Progenitor cell of endocrine pancreas (in vitro differentiated cells): ENCODE results near the gene ODAD3. TPM values are rescaled to one million over a fixed set of nuclear protein-coding genes. Genes with fewer than 3 reads are reported as not detected.

Experiments used
- DNase-seq: peaks from one replicate; pipeline ENCODE4 v3.0.0; 2021; ENCODE audit warnings: low spot score; ENCODE audit not compliant: unreplicated experiment
- H3K27ac Mint-ChIP-seq: 2 replicates; pipeline ENCODE4 v1.8.0; 2021; ENCODE audit warnings: mild to moderate bottlenecking, moderate library complexity, mixed read lengths
- H3K27me3 Mint-ChIP-seq: 2 replicates; pipeline ENCODE4 v1.8.0; 2021; ENCODE audit warnings: mixed read lengths
- H3K36me3 Mint-ChIP-seq: 2 replicates; pipeline ENCODE4 v1.8.0; 2022; ENCODE audit warnings: mixed read lengths; ENCODE audit not compliant: insufficient read depth
- H3K4me1 Mint-ChIP-seq: 2 replicates; pipeline ENCODE4 v1.8.0; 2021; ENCODE audit warnings: low read depth, mixed read lengths
- H3K4me3 Mint-ChIP-seq: 2 replicates; pipeline ENCODE4 v1.8.0; 2021; ENCODE audit warnings: low read depth, mild to moderate bottlenecking, moderate library complexity, mixed read lengths
- H3K9me3 Mint-ChIP-seq: 2 replicates; pipeline ENCODE4 v1.8.0; 2021; ENCODE audit warnings: low read depth, mixed read lengths
- total RNA-seq: library from RNA; stranded (reverse); gene quantifications from 2 replicates; pipeline ENCODE4 v1.2.1, GENCODE V29; 2021
- TF ChIP-seq, protein P1 (sequence below): fragments of 200-600 bp; sonication (generic); IDR thresholded peaks from one replicate; pipeline ENCODE4 v1.5.0; 2021; ENCODE audit warnings: antibody characterized with exemption, mild to moderate bottlenecking; ENCODE audit not compliant: unreplicated experiment

Gene ODAD3
- total RNA-seq, 1 donor from 2014 or later = 2.2 TPM

DNA sequence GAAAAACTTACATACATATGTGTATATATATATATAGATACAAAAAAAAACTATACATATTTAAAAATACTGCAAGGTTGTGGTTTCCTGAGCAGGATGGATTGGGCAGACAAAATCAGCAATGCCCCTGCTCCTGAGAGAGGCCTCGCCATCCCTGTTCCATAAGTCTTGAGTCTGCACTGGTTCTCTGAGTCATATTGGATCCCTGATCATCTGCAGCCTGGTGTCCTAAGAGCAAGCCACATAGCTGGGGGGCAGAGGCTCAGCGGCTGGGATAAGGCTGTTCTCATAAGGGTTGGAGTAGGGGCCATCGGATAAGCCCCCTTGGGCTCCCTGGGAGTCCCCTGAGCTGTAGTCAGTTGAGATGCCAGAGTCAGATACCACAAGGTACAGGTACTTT is 57.2 kb downstream of the ODAD3 start:
- TF ChIP-seq, protein P1, sequence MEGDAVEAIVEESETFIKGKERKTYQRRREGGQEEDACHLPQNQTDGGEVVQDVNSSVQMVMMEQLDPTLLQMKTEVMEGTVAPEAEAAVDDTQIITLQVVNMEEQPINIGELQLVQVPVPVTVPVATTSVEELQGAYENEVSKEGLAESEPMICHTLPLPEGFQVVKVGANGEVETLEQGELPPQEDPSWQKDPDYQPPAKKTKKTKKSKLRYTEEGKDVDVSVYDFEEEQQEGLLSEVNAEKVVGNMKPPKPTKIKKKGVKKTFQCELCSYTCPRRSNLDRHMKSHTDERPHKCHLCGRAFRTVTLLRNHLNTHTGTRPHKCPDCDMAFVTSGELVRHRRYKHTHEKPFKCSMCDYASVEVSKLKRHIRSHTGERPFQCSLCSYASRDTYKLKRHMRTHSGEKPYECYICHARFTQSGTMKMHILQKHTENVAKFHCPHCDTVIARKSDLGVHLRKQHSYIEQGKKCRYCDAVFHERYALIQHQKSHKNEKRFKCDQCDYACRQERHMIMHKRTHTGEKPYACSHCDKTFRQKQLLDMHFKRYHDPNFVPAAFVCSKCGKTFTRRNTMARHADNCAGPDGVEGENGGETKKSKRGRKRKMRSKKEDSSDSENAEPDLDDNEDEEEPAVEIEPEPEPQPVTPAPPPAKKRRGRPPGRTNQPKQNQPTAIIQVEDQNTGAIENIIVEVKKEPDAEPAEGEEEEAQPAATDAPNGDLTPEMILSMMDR = no peak
- no peak for DNase-seq
- no peak overlapping the region for H3K4me3 Mint-ChIP-seq
- H3K9me3 Mint-ChIP-seq = no peaks in the 10 kb centered on the region
- H3K4me1 Mint-ChIP-seq = peaks cover 15% of the 10 kb centered on the region
- H3K27me3 Mint-ChIP-seq = peaks cover 8% of the 10 kb centered on the region
- H3K36me3 Mint-ChIP-seq = peaks cover 3% of the 10 kb centered on the region
- H3K27ac Mint-ChIP-seq = peak overlapping the region; percentile 42

- TF ChIP-seq, protein P1 = no peak
- Mint-ChIP-seq H3K27me3 (peaks cover 6% of the 10 kb centered on the region), H3K36me3 (peaks cover 3% of the 10 kb centered on the region), H3K27ac (no peak overlapping the region), H3K4me3 (no peak overlapping the region), H3K9me3 (no peaks in the 10 kb centered on the region), H3K4me1 (peaks cover 15% of the 10 kb centered on the region)
- DNase-seq = no peak
Observed at GRCh38 chr19:11377237-11377636, 57.7 kb downstream of the ODAD3 start.

DNA sequence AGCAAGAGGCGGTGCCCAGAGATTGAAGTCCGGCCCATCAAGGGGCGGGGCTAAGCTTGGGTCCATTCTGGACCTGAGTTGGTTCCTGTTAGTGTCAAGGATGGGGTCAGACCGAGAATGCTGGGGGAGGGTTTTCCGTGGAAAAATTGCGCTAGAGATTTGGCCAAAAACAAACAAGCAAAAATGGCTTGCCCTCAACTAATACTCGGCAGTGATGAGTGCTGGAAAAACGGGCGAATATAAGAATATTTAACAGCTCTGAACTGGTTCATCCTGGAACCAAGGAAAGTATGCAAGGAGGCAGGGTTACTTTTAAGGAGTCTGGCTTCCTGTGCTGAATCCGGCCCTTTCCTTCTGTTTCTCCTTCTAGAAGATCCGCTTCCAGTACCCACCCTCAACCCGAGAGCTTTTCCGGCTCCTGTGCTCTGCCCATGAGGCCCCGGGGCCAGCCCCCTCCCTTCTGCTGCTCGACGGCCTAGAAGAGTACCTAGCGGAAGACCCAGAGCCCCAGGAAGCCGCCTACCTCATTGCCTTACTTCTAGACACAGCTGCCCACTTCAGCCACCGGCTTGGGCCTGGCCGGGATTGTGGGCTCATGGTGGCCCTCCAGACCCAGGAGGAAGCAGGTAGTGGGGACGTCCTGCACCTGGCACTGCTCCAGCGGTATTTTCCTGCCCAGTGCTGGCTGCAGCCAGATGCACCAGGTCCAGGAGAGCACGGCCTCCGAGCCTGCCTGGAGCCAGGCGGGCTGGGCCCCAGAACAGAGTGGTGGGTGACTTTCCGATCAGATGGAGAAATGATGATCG is 59.6 kb downstream of the ODAD3 start:
- no peak overlapping the region for H3K27ac Mint-ChIP-seq
- no peaks in the 10 kb centered on the region for H3K27me3 Mint-ChIP-seq
- TF ChIP-seq, protein P1 = no peak
- DNase-seq = no peak
- H3K4me3 Mint-ChIP-seq = no peak overlapping the region
- peaks cover 7% of the 10 kb centered on the region for H3K4me1 Mint-ChIP-seq
- no peaks in the 10 kb centered on the region for H3K9me3 Mint-ChIP-seq
- H3K36me3 Mint-ChIP-seq = peaks cover 3% of the 10 kb centered on the region

GRCh38 chr19:11374433-11375142 is 60.3 kb downstream of the ODAD3 start, which contains the start of gene SWSAP1:
Gene SWSAP1, plus strand, starts transcription at chr19:11374666. Its CDS starts 15 bp downstream, at chr19:11374681.
- Mint-ChIP-seq H3K9me3 (no peaks in the 10 kb centered on the region), H3K27ac (no peak within 1 kb of the TSS), H3K27me3 (no peaks in the 10 kb centered on the region), H3K36me3 (peaks cover 3% of the 10 kb centered on the region), H3K4me3 (no peak within 1 kb of the TSS), H3K4me1 (peaks cover 7% of the 10 kb centered on the region)
- peak; percentile 93 for DNase-seq
- TF ChIP-seq, protein P1 = no peak

DNA sequence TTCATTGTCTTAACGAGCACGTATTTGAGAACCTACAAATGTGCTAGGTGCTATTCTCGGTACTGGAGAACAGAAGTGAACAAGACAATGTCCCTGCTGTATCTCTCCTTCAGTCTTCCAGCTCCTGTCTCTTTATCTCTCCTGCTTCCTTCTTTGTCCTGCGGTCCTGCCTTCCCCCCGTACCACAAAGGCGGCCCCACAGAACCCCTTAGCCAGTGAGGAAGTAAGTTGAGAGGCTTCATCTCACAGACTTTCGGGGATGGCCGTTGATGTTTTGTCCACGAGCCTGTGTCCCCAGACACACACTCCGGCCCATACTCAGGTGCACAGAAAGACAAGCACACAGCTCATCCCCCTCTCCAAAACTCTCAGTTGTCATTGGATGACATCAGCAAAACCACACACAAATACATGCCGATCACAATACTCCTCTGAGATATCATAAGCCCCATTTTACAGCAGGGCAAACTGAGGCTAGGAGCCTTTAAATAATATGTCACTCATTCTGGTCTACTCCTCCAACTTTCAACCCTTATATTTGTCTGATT is 61.0 kb downstream of the ODAD3 start:
- no peaks in the 10 kb centered on the region for H3K9me3 Mint-ChIP-seq
- H3K27ac Mint-ChIP-seq = no peak overlapping the region
- peaks cover 3% of the 10 kb centered on the region for H3K36me3 Mint-ChIP-seq
- no peaks in the 10 kb centered on the region for H3K27me3 Mint-ChIP-seq
- TF ChIP-seq, protein P1 = no peak
- DNase-seq = no peak
- no peak overlapping the region for H3K4me3 Mint-ChIP-seq
- peaks cover 7% of the 10 kb centered on the region for H3K4me1 Mint-ChIP-seq
